H7 (cell line): ENCODE data around the gene DKKL1. TPM values are rescaled to one million over a fixed set of nuclear protein-coding genes. Genes with fewer than 3 reads are reported as not detected.
"Not testable (repeated sequence)": the region's sequence is repeated elsewhere in the genome, so short reads cannot be mapped to it uniquely, and the experiment has no call there.

ENCODE experiments used
- DNase-seq: peaks from one replicate; pipeline ENCODE4 v3.0.0; 2012
- H3K27me3 ChIP-seq: 2 replicates; pipeline ENCODE4 v1.6.0; 2011; ENCODE audit warnings: mild to moderate bottlenecking, low read length; ENCODE audit not compliant: control insufficient read depth, insufficient read depth
- H3K36me3 ChIP-seq: replicated peaks from 2 replicates; pipeline ENCODE4 v1.5.1; 2011; ENCODE audit warnings: low read length; ENCODE audit not compliant: control insufficient read depth, insufficient read depth
- H3K4me3 ChIP-seq: 2 replicates; pipeline ENCODE4 v1.5.1; 2011; ENCODE audit warnings: low read depth, mild to moderate bottlenecking, control low read depth, low read length, moderate library complexity; ENCODE audit not compliant: insufficient read depth
- total RNA-seq: library from RNA; depleted of rRNA; stranded (reverse); fragments of >200 nt; shearing (Covaris generic); gene quantifications from 2 replicates; pipeline ENCODE4 v1.2.3, GENCODE V29; 2014

The DKKL1 gene
- total RNA-seq, 1 experiment from 2014 or later = 4.3 TPM

- peak overlapping the region; percentile 36 for H3K4me3 ChIP-seq
- H3K36me3 ChIP-seq = peaks cover 5% of the 10 kb centered on the region
- no peaks in the 10 kb centered on the region for H3K27me3 ChIP-seq
- peak; percentile 53 for DNase-seq
These were observed 533 bp downstream of the DKKL1 start for GRCh38 chr19:49364083-49364737.

- Histone ChIP-seq H3K4me3 (no peak overlapping the region), H3K27me3 (no peaks in the 10 kb centered on the region), H3K36me3 (no peaks in the 10 kb centered on the region)
- no peak for DNase-seq
These were observed 2.4 kb downstream of the DKKL1 start for GRCh38 chr19:49366110-49366509.

GRCh38 chr19:49368711-49369358 is 5.2 kb downstream of the DKKL1 start:
- Histone ChIP-seq H3K36me3 (no peaks in the 10 kb centered on the region), H3K27me3 (no peaks in the 10 kb centered on the region), H3K4me3 (no peak overlapping the region)
- DNase-seq = no peak

DNA sequence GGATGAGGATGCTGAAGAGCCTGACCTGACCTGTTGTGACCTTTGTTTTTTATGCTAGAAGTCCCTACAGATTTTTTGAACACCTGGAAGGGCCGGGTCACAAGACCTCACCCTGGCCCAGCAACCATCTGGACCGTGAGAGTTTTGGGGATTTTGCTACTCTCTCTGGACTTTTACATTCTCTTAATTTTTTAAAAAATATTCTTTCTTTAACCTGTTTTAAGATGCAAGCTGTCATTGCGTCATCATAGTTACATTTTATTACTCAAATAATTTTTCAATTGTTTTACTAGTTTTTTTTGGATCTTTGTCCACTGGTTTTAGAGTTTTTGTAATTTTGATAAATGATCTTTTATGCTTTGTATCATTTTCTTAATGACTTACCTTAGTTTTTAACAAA is 7.5 kb downstream of the DKKL1 start:
- Histone ChIP-seq H3K27me3 (no peaks in the 10 kb centered on the region), H3K4me3 (no peak overlapping the region), H3K36me3 (no peaks in the 10 kb centered on the region)
- DNase-seq = no peak

GRCh38 chr19:49373174-49373573 is 9.5 kb downstream of the DKKL1 start:
- not testable (repeated sequence) for DNase-seq, H3K27me3 ChIP-seq, H3K4me3 ChIP-seq, H3K36me3 ChIP-seq

GRCh38 chr19:49374665-49375434 is 11.2 kb downstream of the DKKL1 start:
- H3K27me3 ChIP-seq = no peaks in the 10 kb centered on the region
- DNase-seq = peak; percentile 32

DNA sequence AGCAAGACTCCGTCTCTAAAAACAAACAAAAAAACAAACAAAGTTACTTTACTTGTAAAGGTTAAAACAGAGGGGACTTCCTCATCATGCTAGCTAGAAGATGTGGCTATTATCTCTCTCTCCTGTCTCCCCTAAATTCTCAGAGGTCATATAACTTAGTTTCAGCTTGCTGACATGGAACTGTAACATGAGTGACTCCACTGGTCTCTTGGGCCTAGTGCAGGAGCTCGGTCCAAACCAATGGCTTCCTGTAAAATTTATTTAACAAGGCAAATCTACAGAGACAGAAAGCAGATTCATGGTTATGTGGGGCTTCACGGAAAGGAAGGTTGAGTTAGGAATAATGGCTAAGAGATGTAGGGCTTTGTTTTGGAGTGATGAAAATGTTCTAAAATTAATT is 14.8 kb downstream of the DKKL1 start:
- no peaks in the 10 kb centered on the region for H3K36me3 ChIP-seq
- no peak for DNase-seq
- no peaks in the 10 kb centered on the region for H3K27me3 ChIP-seq

More at GRCh38 chr19:49374665-49375434, 11.2 kb downstream of the DKKL1 start:
- no peak overlapping the region for H3K4me3 ChIP-seq
- no peaks in the 10 kb centered on the region for H3K36me3 ChIP-seq

GRCh38 chr19:49380391-49380790 is 16.7 kb downstream of the DKKL1 start:
- Histone ChIP-seq H3K27me3 (no peaks in the 10 kb centered on the region), H3K4me3 (no peak overlapping the region), H3K36me3 (no peaks in the 10 kb centered on the region)
- no peak for DNase-seq

More for the DNA sequence above, 14.8 kb downstream of the DKKL1 start:
- H3K4me3 ChIP-seq = no peak overlapping the region

DNA sequence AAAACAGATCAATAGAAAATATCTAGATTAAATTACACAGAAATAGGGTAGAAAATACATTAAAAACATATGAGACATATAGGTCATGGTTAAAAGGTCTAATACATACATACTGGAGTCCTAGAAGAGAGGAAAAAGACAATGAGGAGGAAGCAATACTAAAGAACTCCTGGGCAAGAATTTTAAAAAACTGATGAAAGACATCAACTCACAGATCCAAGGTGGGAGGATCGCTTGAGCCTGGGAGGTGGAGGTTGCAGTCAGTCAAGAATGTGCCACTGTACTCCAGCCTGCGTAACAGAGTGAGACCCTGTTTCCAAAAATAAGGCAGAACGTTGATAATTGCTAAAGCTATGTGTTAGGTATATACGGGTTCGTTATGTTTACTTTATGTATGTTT is 19.0 kb downstream of the DKKL1 start:
- Histone ChIP-seq H3K4me3 (no peak overlapping the region), H3K27me3 (no peaks in the 10 kb centered on the region), H3K36me3 (no peaks in the 10 kb centered on the region)
- DNase-seq = no peak

- DNase-seq = no peak
- no peaks in the 10 kb centered on the region for H3K27me3 ChIP-seq
- H3K36me3 ChIP-seq = no peaks in the 10 kb centered on the region
- H3K4me3 ChIP-seq = no peak overlapping the region
These were observed 19.9 kb downstream of the DKKL1 start for GRCh38 chr19:49383599-49383998.

DNA sequence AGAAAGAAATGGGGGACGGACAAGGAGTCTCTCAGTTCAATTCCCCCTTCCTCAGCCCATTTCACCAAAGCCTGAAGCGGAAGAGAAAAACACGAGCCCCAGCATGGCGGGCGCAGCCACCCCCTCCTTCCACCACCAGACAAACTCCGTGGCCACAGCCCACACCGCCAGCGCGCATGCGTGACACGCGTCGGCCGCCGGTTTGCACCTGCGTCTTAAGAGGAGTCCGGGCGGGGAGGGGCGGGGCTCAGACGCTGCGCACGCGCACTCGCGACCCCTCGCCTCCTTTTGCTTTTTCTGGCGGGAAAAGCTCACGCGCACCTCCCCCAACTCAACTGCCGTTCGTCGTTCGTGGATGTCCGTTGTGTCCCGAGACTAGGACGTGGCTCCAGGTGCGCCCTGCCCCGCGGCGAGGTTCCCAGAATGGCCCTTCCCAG is 24.3 kb downstream of the DKKL1 start, which contains the start of gene KASH5:
Gene KASH5 (plus strand): TSS at position 314 of the 437 bp plus-strand sequence. CDS start 2,635 bp downstream, outside the sequence.
- no peaks in the 10 kb centered on the region for H3K36me3 ChIP-seq
- DNase-seq = peak; percentile 55
- no peak within 1 kb of the TSS for H3K4me3 ChIP-seq
- H3K27me3 ChIP-seq = no peaks in the 10 kb centered on the region; the same call in 1 of the 2 replicates

- Histone ChIP-seq H3K27me3 (no peaks in the 10 kb centered on the region; the same call in 1 of the 2 replicates), H3K36me3 (no peaks in the 10 kb centered on the region), H3K4me3 (no peak overlapping the region)
- DNase-seq = peak; percentile 52
These were observed 25.7 kb downstream of the DKKL1 start for GRCh38 chr19:49389406-49389805.

DNA sequence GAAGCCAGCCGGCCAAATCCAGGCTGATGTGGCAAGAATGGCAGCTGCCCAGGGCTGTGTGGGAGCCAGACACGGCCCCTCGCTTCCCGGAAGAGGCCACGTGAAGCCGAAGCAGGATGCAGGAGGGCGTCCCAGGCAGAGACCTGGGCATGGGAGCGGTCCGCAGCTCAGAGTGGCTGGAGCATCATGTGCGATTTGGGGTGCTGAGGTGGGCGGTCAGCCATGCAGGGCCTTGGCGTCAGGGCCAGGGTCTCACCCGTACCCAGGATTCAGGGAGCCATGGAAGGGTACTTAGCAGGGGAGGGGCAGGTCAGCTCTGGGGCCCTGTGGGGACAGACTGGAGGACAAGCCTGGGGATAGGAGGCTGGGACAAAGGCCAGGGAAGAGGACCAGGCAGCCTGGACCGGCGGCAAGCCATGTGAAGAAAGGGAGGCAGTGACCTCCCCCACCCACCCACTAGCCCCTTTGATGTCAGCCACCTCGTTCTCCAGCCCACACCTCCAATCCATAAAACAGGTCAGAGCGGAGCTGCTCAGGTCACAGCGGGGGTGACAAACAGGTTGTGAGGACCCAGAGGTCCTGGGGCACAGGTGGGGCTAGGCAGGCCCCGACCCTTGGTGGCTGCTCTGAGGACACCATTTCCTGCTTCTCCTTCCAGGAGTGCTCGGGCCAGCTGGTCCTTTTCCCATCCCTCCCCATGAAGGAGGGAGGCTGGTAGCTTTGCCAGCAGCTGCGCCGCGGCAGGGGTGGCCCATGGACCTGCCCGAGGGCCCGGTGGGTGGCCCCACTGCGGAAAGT is 26.7 kb downstream of the DKKL1 start:
- Histone ChIP-seq H3K36me3 (no peaks in the 10 kb centered on the region), H3K4me3 (no peak overlapping the region), H3K27me3 (no peaks in the 10 kb centered on the region; the same call in 1 of the 2 replicates)
- peak; percentile 49 for DNase-seq

DNA sequence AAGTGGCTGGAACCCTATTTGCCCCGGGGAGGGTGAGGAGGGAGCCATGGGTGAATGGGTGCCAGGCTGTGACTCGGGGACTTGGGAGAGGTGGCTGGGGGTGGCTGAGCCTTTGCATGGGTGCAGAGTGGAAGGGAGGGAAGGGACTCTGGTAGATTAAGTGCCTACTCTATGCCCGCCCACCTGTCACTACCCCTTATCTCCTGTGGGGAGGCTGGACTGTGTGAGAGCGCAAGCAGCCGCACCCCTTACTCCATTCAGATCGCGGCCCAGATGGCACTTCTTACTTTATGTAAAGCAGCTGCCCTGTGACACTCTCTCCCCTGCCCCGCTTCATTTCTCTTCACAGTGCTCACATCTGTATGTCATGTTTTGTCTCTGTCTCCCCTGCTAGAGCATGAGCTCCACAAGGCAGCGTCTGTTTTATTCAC is 27.3 kb downstream of the DKKL1 start:
- DNase-seq = no peak
- H3K27me3 ChIP-seq = no peaks in the 10 kb centered on the region; the same call in 1 of the 2 replicates
- no peaks in the 10 kb centered on the region for H3K36me3 ChIP-seq
- H3K4me3 ChIP-seq = no peak overlapping the region
